ENCODE measurements around the gene ZGPAT. TPM values are rescaled to one million over a fixed set of nuclear protein-coding genes. Genes with fewer than 3 reads are reported as not detected.

Gene ZGPAT
- total and polyA plus RNA-seq, 12 donors, result 4.4 to 120 (median 35.3) TPM

- TF ChIP-seq POLR2A (IDR thresholded peaks at IDR 0.05) (no peak), CTCF (IDR thresholded peaks at IDR 0.05) (no peak)
- no peak overlapping the region for H3K4me3 ChIP-seq
These were observed 43.8 kb downstream of the ZGPAT start for GRCh38 chr20:63751471-63752271.

GRCh38 chr20:63752411-63753101 lies 44.7 kb downstream of the ZGPAT start:
- no peaks in the 10 kb centered on the region for H3K9me3 ChIP-seq (replicated peaks in 1 of 3)
- intact Hi-C loops (cut with DNase I), result no loop called here
- 91 to 95% (median 94%) methylated on average over 36 to 50 of the region's 50 CpGs for WGBS, 4 donors

More at GRCh38 chr20:63751471-63752271, 43.8 kb downstream of the ZGPAT start:
- no peak for DNase-seq
- no peak overlapping the region for H3K27ac ChIP-seq
- 74 to 92% (median 88%) methylated on average over 17 to 39 of the region's 45 CpGs for WGBS, 4 donors
- intact Hi-C loops (cut with DNase I), result no loop called here
- no peaks in the 10 kb centered on the region for H3K36me3 ChIP-seq (replicated peaks in 1 of 2)
- no peaks in the 10 kb centered on the region for H3K27me3 ChIP-seq
- peaks cover 0 to 7% of the 10 kb centered on the region in 2 donors for H3K4me1 ChIP-seq (replicated peaks in 1 of 2)
- H3K9me3 ChIP-seq (replicated peaks in 1 of 3), result no peaks in the 10 kb centered on the region

GRCh38 chr20:63753381-63753780 lies 45.5 kb downstream of the ZGPAT start:
- Histone ChIP-seq H3K4me1 (replicated peaks in 1 of 2) (no peaks in the 10 kb centered on the region), H3K4me3 (no peak overlapping the region), H3K36me3 (replicated peaks in 1 of 2) (no peaks in the 10 kb centered on the region), H3K27me3 (no peaks in the 10 kb centered on the region), H3K9me3 (replicated peaks in 1 of 3) (no peaks in the 10 kb centered on the region), H3K27ac (no peak overlapping the region)
- no peak for DNase-seq
- TF ChIP-seq CTCF (IDR thresholded peaks at IDR 0.05) (no peak), POLR2A (IDR thresholded peaks at IDR 0.05) (no peak)
- intact Hi-C loops (cut with DNase I), result no loop called here
- WGBS, 4 donors, result 90 to 95% (median 92%) methylated on average over 7 to 13 of the region's 13 CpGs

More at GRCh38 chr20:63752411-63753101, 44.7 kb downstream of the ZGPAT start:
- TF ChIP-seq CTCF (IDR thresholded peaks at IDR 0.05) (no peak), POLR2A (IDR thresholded peaks at IDR 0.05) (no peak)
- no peaks in the 10 kb centered on the region for H3K36me3 ChIP-seq (replicated peaks in 1 of 2)
- H3K4me3 ChIP-seq, result no peak overlapping the region
- no peak for DNase-seq
- peaks cover 0 to 7% of the 10 kb centered on the region in 2 donors for H3K4me1 ChIP-seq (replicated peaks in 1 of 2)
- H3K27me3 ChIP-seq, result no peaks in the 10 kb centered on the region
- no peak overlapping the region for H3K27ac ChIP-seq

- H3K4me1 ChIP-seq (replicated peaks in 1 of 2), result no peaks in the 10 kb centered on the region
- TF ChIP-seq POLR2A (IDR thresholded peaks at IDR 0.05) (no peak), CTCF (IDR thresholded peaks at IDR 0.05) (no peak)
- H3K36me3 ChIP-seq (replicated peaks in 1 of 2), result no peaks in the 10 kb centered on the region
- H3K27me3 ChIP-seq, result no peaks in the 10 kb centered on the region
- H3K4me3 ChIP-seq, result no peak overlapping the region
- no peak for DNase-seq
- H3K9me3 ChIP-seq (replicated peaks in 1 of 3), result no peaks in the 10 kb centered on the region
- H3K27ac ChIP-seq, result no peak overlapping the region
- 80 to 87% (median 84%) methylated on average over 15 to 16 of the region's 16 CpGs for WGBS, 4 donors
- intact Hi-C loops (cut with DNase I), result no loop called here
These were observed 46.2 kb downstream of the ZGPAT start for GRCh38 chr20:63754008-63754407.
